ENCODE measurements around the gene FOXE3.

Gene FOXE3

DNA sequence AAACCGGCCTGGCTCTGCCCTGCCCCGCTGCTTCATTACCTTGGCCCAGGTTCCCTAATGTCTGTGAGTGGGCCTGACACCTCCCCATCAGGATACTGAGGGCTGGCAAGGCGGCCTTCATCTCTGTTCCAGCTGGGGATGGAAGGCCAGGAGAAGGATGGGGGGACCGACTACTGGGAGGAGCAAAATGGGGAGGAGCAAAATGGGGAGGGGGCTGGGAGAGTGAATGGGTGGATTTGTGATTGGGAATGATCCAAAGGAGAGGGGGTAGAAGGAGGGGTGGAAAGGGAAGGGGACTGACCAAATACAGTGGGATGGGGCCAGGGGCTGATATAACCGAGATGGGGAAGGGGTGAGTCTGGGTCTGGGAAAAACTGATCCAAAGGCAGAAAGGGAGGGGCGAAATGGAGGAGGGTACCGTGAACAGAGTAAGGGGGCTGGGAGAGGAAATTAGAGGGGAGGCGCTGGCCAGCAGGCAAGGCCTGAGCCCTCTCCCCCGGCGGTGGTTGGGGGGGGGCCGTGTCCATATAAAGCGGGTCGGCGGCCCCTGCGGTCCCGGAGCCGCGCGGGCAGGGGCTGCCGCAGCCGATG is at the start of gene FOXE3:
FOXE3 (plus strand) TSS at position 558 of the 591 bp plus-strand sequence; CDS start at position 589, 31 bp downstream.
- DNase-seq: no peak

DNA sequence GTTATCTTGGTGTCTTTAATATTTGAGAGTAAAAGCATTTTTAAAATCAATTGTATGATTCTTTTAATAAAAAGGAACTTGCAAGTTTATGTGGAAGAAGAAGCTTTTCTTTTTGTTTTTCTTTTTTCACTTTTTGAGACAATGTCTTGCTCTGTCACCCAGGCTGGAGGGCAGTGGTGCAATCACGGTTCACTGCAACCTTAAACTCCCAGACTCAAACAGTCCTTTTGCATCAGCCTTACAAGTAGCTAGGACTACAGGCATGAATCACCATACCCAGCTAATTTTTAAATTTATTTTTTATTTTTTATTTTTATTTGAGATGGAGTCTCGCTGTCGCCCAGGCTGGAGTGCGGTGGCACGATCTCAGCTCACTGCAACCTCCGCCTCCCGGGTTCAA is 48.4 kb upstream of the FOXE3 start:
- DNase-seq: no peak

DNA sequence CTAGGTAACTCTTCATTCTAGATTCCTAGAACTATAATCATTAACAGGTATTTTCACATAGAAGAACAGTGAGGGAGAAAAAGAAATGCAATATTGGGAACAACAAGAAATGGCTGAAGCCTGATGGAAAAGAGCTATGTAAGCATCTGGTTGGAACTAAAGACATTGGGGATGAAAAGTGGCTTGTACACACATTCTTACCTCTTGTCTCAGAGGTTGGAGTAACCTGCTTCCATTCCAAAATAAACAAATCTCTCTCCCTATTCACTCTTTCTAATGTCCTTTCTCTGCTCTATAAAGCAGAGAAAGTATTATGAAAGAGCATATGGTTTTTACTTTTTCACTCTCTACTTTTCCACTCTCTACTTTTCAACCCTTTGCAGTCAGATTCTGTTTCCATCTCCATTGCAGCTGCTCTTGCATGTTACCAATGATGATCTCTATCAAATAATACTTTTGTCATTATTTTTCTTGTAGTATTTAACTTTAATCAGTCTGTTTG is 45.0 kb upstream of the FOXE3 start:
- no peak for DNase-seq

DNA sequence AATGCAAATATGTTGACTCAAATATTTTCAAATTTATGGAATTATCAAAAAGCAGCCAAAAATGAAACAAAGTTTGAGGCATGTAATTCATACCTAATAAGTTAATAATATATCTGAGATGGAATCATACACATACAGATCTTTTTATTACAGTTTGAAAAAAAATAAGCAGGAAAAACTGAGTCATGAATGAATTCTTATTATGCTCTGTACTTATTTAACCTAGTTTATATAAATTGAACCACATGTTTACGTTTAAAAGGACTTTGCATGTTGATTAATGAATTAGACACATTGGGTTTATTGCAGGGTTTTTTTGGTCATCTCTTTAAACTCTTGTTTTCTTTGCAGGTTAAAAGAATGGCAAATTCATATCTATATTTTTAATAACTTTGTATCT is 41.6 kb upstream of the FOXE3 start:
- no peak for DNase-seq

DNA sequence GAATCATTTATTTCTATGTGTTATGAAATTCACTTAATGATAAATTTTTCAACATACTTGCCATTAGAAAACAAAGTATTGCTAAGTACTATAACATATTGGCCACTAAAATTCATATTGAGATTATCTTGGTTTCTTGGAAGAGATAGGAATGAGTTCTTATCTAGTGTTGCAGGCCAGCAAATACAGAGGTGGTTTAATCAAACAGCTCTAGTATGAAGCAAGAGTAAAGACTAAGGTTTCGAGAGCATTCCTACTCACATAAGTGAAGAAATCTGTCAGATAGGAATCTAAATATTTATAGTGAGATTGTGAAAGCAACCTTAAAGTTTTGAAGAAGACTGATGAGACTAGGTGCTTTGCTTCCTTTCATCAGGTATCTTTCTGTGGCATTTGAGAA is 37.9 kb upstream of the FOXE3 start:
- no peak for DNase-seq

DNA sequence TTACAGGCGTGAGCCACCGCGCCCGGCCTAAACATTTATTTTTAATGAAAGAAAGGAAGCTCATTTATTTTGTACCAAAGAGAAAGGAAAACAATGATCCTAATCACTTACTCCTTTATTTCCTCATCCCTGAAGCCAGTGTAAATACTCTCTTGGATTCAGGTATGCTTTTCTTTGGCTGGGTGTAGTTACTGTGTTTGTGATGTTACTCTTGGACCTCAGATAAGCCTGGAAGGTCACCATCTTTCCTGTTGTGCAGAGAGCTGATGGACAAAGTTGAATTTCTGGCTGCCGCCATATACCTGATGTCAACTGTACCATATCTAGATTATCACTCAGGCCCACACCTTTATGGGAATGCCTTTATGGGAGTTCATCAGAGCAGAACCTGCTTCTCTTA is 35.4 kb upstream of the FOXE3 start:
- DNase-seq: no peak

DNA sequence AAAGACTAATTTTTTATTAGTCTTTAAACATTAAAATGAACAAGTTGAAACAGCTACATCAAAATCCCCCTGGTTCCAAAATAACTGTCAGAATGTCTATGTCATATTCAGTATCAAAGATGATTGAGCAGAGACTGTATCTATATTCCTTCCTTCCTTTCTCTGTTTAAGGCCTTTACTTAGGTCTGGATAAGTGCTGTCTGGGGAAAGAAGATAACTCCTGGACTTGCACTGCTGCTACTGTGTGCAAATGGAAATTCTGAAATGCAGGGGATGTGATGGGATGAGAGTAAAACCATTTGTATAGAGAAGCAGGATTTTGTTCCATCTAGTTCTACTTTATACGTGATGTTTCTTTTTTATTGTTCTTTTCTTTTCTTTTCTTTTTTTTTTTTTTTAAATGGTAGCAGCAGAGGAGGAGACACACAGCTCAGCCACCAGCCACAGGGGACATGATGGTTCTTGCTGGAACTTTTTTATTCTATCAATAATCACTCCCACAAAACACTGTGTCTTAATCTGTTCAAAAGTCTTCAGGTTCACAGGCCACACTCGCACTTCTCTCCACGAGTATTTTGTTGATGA is 33.6 kb upstream of the FOXE3 start:
- DNase-seq: no peak

DNA sequence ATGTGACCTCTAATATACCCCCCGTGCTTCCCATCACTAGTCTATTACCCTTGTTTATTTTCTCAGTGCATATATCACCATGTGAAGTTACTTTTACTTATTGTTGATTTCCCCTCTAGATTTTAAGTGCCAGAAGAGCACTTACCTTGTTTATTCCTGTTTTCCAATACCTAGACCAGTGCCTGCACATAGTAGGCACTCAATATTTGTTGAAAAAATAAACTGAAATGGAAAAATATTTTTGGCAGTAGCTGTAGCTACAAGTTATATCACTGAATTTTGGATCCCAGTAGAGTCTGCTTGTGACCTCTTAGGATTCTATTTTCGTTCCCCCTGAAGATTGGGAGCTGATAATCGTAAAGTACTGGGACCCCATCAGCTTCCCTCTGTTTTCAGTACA is 32.0 kb upstream of the FOXE3 start:
- no peak for DNase-seq

DNA sequence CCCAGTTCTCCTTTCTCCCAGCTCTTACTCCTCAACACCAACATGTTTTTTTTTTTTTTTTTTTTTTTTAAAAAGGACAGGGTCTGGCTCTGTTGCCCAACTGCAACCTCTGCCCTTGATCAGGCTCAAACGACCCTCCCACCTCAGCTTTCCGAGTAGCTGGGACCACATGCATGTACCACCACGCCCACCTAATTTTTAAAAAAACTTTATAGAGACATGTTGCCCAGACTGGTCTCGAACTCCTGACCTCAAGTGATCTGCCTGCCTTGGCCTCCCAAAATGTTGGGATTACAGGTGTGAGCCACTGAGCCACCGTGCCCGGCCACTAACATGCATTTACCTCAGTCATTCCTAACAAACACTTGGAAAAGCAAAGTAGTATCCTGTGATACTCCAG is 31.1 kb upstream of the FOXE3 start:
- no peak for DNase-seq

DNA sequence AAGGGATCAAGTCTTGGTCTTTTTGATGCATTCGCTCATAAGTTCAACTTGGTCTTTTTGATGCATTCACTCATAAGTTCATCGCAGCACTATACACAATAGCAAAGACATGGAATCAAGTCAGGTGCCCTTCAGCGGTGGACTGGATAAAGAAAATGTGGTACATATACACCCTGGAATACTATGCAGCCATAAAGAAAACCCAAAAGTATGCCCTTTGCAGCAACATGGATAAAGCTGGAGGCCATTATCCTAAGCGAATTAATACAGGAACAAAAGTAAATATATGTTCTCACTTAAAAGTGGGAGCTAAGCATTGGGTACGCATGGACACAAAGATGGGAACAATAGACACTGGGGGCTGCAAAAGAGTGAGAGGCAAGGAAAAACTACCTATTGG is 29.8 kb upstream of the FOXE3 start:
- DNase-seq: no peak

DNA sequence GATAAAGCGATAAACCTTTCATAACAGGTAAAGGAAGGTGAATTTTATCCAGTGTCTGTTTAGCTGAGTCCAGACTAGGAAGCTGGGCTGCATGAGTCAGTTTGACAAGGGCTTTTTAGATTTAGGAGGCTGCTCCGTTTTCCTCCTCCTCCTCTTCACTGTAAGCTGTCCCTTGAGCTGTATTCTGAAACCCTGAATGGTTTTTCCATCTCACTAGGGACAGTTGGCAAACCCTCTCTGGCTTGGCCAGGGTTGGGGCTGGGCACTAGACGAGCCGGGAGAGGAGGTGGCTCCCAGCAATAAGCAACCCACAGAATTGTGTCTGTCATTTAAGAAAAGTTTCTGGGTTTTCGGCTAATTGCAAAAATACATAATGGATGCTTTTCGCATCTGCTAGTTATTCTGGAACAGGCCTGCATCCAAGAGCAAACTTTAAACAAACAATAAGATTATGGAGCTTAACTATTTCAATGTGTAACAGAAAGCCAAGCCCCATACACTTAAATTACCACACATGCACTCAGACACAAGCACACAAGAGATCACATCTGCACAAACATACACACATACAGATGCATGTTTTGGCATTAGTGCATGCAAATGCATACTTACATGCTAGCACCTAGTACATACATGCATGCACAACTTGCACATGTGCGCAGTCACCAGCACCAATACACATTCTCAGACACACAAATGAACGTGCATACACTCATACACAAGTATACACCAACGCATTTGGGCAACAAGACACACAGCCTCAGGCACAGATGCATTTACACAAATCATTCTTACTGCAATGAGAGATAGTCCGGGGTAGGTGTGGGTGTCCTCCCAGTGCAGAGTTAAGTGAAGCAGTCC is 27.8 kb upstream of the FOXE3 start:
- no peak for DNase-seq

DNA sequence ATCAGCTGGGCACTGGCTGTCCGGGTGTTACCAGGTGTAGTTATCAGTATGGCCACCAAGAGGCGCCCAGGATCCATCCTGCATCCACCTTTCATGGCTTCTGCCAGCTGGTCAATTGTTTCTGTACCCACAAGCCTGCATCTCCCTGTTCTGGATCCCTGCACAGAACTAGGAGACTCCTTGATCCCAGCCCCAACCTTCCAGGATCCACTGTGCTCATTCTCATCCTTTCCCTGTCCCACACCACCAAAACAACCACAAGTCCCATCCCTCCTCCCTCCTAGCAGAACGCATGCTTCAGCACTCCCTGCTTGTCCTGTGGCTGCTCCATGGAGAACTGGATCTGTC is 27.2 kb upstream of the FOXE3 start:
- DNase-seq: peak; percentile 78

DNA sequence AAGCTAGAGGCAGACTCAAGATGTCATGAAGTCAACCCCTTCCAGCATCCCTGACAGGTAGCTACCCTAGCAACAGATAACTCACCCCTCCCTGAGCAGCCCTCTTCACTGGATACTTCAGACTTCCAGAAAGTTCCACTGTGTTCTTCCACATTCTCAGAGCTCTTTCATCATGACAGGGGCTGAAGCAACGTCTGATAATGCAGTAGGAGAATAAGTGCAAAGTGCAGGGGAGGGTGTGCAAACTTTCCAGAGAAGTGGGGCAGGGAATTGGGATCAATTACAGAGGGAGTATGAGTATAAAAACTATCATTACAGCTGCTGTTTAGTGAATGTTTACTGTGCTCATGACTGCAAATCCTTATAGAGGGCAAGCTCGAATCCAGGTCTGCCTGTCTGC is 26.4 kb upstream of the FOXE3 start:
- no peak for DNase-seq

DNA sequence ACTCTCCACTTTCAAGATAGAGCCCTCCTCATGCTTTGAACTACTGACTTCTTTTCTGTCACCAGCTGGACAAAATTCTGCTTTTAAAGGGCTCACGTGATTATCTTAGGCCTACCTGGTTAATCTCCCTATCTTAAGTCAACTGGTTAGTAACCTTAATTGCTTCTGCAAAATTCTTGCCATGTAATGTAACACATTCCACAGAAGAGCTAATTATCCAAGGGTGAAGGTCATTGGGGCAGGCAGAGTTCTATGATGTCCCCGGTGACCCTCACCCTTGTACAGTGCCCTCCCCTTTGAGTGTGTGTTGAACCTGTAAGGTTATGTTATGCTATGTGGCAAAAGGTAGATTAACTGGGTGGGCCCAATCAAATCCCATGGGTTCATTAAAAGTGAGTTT is 25.2 kb upstream of the FOXE3 start:
- DNase-seq: no peak

DNA sequence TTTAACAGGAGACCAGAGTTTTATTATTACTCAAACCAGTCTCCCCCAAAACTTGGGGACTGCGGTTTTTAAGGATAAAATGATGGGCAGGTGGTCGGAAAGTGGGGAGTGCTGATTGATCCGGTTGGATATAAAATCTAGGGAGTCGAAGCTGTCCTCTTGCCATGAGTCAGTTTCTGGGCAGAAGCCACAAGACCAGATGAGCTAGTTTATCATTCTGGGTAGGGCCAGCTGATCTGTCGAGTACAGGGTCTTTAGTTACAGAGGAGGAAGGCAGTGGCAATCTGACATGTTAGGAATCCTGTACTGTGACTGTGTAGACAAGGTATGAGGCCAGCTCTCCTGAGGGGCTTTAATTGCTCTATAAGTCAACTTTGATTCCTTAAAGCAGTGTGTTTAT is 22.9 kb upstream of the FOXE3 start:
- DNase-seq: no peak

DNA sequence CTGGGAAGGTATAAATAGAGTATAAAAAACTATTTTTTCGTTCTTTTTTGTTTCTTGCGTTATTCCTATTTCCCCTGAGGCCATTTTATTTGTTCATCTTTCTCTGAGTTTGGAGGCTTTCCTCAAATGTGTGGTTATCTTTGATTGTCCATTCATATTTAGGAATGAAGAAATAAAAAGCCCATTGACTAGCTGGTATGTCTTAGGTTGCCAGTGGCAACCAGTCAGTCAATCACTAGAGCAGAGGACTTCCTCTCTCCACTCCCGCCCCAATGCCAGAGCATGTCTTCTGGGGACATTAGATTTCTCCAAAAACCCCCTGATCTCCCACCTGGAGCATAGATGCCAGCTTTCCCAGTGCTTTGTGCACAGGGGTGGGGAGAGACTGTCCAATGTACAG is 20.7 kb upstream of the FOXE3 start:
- no peak for DNase-seq

DNA sequence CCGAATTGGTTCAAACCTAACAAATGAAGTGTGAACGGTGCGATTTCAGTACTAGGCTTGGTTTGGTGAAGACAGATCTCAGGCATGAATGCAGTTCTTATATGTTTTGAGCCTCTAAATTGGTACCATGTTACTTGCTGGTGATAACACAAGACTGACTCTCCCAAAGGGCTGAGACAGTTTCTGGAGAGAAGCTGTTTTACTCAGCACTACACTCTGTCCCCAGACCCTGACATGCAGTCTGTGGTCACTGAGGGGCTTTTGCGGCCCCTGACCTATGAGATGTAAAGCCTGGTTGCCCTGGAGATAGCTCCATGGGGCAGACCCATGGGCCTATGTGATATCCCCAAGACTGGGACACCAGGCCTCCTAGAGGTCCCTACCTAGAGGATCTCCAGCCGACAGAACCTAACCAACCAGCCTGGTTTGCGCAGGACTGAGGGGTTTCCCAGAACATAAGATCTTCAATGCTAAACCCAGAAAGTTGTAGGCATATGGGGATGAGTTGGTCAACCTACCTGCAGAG is 19.4 kb upstream of the FOXE3 start:
- DNase-seq: no peak

DNA sequence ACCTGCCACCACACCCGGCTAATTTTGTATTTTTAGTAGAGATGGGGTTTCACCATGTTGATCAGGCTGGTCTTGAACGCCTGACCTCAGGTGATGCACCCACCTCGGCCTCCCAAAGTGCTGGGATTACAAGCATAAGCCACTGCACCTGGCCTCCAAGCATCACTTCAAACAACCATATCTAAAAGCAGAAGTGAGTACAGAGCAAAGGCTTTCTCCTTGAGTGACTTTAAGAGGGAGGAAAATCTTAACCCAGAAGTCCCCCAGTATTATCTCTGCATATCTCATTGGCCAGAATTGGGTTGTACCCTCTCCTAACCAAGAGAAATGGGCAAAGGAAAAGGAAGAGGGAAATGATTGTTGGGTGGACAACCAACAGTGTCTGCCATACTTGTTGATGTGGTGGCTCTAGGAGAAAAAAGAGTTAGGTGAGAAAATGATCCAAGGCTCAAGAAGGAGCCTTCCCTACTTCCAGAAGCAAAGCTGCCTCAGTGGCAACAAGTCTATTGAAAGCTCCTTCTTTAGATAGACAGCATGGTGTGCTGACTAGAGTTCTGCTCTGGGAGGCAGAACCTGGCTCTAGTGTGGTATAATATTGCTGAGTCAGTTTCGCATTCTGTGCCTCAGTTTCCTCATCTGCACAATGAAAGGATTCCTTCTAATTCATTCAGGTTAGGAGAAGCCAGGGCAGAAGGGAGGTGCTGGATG is 16.8 kb upstream of the FOXE3 start:
- no peak for DNase-seq

DNA sequence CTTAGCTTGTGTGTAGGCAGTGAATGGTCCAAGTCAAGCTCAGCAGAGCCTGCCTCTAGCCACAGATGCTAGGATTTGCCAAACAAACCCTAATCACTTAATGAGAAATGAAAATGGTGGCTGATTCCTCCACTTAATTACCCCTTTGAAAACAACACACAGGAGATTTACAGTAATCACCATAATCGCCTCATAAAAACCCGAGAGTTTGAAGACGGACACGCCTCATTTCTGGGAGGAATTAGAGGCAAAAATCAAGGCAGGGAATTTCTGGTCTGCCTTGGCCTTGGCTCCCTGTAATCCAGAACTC is 16.3 kb upstream of the FOXE3 start:
- no peak for DNase-seq

DNA sequence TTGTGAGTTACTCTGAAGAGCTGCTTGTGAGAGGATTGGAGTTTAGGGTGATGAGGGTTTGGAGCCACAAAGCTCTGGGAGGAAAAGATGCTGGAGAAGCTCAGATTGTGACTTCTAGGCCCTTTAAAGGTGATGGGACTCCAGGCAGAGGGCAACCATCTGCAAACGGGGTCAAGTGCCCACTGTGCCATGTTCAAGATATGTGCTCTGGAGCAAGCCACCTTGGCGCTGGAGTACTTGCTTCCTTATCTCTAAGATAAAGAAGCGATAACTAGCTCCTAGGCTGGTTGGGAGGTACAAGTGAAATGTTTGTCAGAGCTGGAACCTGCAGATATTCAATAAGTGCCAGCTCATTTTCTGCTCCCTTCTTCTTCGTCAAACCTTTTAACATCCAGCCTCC is 14.3 kb upstream of the FOXE3 start:
- DNase-seq: no peak

DNA sequence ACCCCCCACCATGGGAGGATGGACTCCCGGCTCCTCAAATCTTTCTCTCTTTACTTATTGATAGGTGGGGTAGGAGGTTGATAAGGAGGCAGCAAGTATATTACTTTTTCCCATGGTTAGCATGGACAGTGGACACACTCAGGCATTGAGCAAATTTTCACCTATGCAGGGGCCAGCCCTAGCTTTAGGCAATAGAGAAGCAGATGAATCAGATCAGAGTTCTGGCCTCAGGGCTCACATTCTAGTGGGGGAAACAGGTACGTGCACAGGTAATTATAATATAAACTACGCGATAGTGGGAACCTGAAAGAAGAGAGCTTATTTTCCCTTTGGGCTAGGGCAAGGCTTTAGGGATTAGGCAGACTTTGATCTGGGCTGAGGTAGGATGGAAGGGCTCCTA is 13.5 kb upstream of the FOXE3 start:
- no peak for DNase-seq

DNA sequence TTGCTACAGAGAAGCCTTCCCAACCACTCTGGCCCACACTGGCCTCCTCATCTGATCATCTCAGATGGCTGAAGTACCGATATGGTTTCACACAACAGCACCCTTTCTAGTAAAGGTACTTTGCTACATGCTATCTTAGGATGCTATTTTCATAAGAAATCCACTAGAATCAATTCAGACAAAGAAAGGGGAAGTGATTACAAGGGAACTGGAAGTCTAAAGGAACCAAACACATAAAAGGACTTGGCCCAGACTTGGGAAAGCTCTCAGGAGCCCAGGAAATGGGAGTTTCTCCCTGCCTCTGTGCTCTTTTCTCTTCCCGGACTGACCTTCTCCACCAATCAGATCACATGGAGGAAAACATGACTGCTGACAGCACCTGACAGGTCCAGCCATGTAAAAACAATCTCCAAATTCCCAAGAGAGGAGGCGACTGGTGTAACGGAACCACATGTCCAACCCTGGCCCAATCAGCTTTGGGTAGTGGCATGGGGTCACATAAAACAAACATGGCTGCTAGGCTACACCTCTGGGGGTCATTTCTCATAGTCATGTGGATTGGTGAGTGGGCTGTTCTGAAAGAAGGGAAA is 12.7 kb upstream of the FOXE3 start:
- no peak for DNase-seq

DNA sequence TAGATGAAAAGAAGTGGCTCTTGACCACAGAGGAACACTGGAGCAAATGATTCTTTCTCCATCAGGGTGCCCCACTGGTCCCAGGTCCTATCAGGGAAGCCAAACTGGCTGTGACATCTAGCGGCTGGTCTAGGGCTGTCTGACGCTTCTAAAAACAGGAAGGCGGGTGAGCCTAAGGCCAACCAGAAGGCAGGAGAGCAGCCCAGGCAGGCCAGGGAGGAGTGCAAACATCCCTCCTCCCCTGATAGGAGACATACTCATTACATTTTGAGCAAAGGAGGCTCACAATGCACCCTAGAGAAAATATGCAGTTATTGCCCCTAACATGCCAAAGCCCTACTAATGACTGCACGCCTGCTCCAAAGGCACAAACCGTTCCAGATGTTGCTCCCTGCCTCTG is 10.4 kb upstream of the FOXE3 start:
- no peak for DNase-seq

Measured in activated effector memory CD4-positive, alpha-beta T cell treated with anti-CD3 and anti-CD28 coated beads, Interleukin-2, amount 50 U/mL, for 16 hours (primary cell).